WTC11 (cell line): ENCODE data around the gene NFKBIE. TPM values are rescaled to one million over a fixed set of nuclear protein-coding genes. Genes with fewer than 3 reads are reported as not detected.

Source experiments
- ATAC-seq: fragments of 200-7000 bp; cut with Tn5 transposase; 2 replicates; pipeline ENCODE4 v1.10.0; 2021; ENCODE audit warnings: mild to moderate bottlenecking, moderate library complexity
- CTCF ChIA-PET: fragments of 300-600 bp; sonication (Branson Sonifier 250); formaldehyde crosslinking; loops from one replicate; lab custom pipeline; 2021; ENCODE audit warnings: antibody characterized with exemption; lab: Charles Lee
- POLR2A ChIA-PET: fragments of 350-600 bp; sonication (Branson Sonifier 250); formaldehyde crosslinking; loops from one replicate; lab custom pipeline; 2021; ENCODE audit warnings: antibody characterized with exemption; lab: Charles Lee
- DNase-seq: peaks from one replicate; pipeline ENCODE4 v3.0.0; 2021; ENCODE audit warnings: low spot score
- H3K27ac Mint-ChIP-seq: 2 replicates; pipeline ENCODE4 v1.8.0; 2021; ENCODE audit warnings: mixed read lengths
- H3K27me3 Mint-ChIP-seq: 2 replicates; pipeline ENCODE4 v1.8.0; 2021; ENCODE audit warnings: low read depth, mild to moderate bottlenecking, moderate library complexity, mixed read lengths
- H3K36me3 Mint-ChIP-seq: 2 replicates; pipeline ENCODE4 v1.8.0; 2021; ENCODE audit warnings: mixed read lengths
- H3K4me1 Mint-ChIP-seq: 2 replicates; pipeline ENCODE4 v1.8.0; 2022; ENCODE audit warnings: mixed read lengths
- H3K4me3 Mint-ChIP-seq: 2 replicates; pipeline ENCODE4 v1.8.0; 2021; ENCODE audit warnings: mild to moderate bottlenecking, moderate library complexity, mixed read lengths
- H3K9me3 Mint-ChIP-seq: 2 replicates; pipeline ENCODE4 v1.8.0; 2021; ENCODE audit warnings: mixed read lengths
- CBFB ChIP-seq: sonication (generic); formaldehyde crosslinking; IDR thresholded peaks from 2 replicates; pipeline ENCODE4 v1.8.1; 2022; ENCODE audit warnings: mild to moderate bottlenecking, low read depth, missing genetic modification reagents
- CDX4 ChIP-seq: fragments of 250-450 bp; sonication (Bioruptor Pico); IDR thresholded peaks from 2 replicates; pipeline ENCODE4 v1.9.0; 2021; ENCODE audit warnings: moderate library complexity, mild to moderate bottlenecking, inconsistent platforms, borderline replicate concordance
- CREB1 ChIP-seq: sonication (generic); formaldehyde crosslinking; IDR thresholded peaks from 2 replicates; pipeline ENCODE4 v1.8.0; 2023; ENCODE audit warnings: mild to moderate bottlenecking, missing genetic modification reagents
- E2F5 ChIP-seq: sonication (generic); formaldehyde crosslinking; IDR thresholded peaks from 2 replicates; pipeline ENCODE4 v1.8.1; 2022; ENCODE audit warnings: mild to moderate bottlenecking, moderate library complexity, missing genetic modification reagents
- ELF4 ChIP-seq: sonication (generic); formaldehyde crosslinking; IDR thresholded peaks from 2 replicates; pipeline ENCODE4 v1.8.1; 2022; ENCODE audit warnings: low read depth, mild to moderate bottlenecking, moderate library complexity, missing genetic modification reagents
- FOXJ3 ChIP-seq: sonication (generic); formaldehyde crosslinking; IDR thresholded peaks from 2 replicates; pipeline ENCODE4 v1.9.0; 2021; ENCODE audit warnings: missing genetic modification reagents, mild to moderate bottlenecking, borderline replicate concordance
- HMGA2 ChIP-seq: fragments of 250-450 bp; sonication (Bioruptor Pico); IDR thresholded peaks from 2 replicates; pipeline ENCODE4 v1.4.0; 2021; ENCODE audit warnings: mild to moderate bottlenecking, moderate library complexity
- NFYB ChIP-seq: sonication (generic); formaldehyde crosslinking; conservative IDR thresholded peaks from 2 replicates; pipeline ENCODE4 v1.8.0; 2022; ENCODE audit warnings: low read depth, missing genetic modification reagents
- NR2C2 ChIP-seq: sonication (generic); formaldehyde crosslinking; IDR thresholded peaks from 2 replicates; pipeline ENCODE4 v1.8.0; 2022; ENCODE audit warnings: mild to moderate bottlenecking, missing genetic modification reagents
- SMAD4 ChIP-seq: sonication (generic); formaldehyde crosslinking; IDR thresholded peaks from 2 replicates; pipeline ENCODE4 v1.8.0; 2022; ENCODE audit warnings: mild to moderate bottlenecking, missing genetic modification reagents
- STAT6 ChIP-seq: sonication (generic); formaldehyde crosslinking; conservative IDR thresholded peaks from 2 replicates; pipeline ENCODE4 v1.8.1; 2023; ENCODE audit warnings: mild to moderate bottlenecking, low read depth, missing genetic modification reagents, moderate library complexity
- TEAD1 ChIP-seq: sonication (generic); formaldehyde crosslinking; IDR thresholded peaks from 2 replicates; pipeline ENCODE4 v1.8.0; 2022; ENCODE audit warnings: mild to moderate bottlenecking, missing genetic modification reagents
- TP53 ChIP-seq: sonication (generic); formaldehyde crosslinking; IDR thresholded peaks from 2 replicates; pipeline ENCODE4 v1.8.1; 2023; ENCODE audit warnings: mild to moderate bottlenecking, missing genetic modification reagents
- ZNF121 ChIP-seq: sonication (generic); formaldehyde crosslinking; IDR thresholded peaks from 2 replicates; pipeline ENCODE4 v1.8.0; 2023; ENCODE audit warnings: missing genetic modification reagents
- ZNF512 ChIP-seq: sonication (generic); formaldehyde crosslinking; IDR thresholded peaks from 2 replicates; pipeline ENCODE4 v1.8.1; 2022; ENCODE audit warnings: missing genetic modification reagents, borderline replicate concordance
- total RNA-seq: library from RNA; stranded (reverse); gene quantifications from 3 replicates; pipeline ENCODE4 v1.2.3, GENCODE V29; 2021
- TF ChIP-seq, protein P1 (sequence below): sonication (generic); formaldehyde crosslinking; IDR thresholded peaks from 2 replicates; pipeline ENCODE4 v1.8.0; 2023; ENCODE audit warnings: missing genetic modification reagents
- TF ChIP-seq, protein P2 (sequence below): sonication (generic); formaldehyde crosslinking; IDR thresholded peaks from 2 replicates; pipeline ENCODE4 v1.8.1; 2022; ENCODE audit warnings: low read depth, missing genetic modification reagents, borderline replicate concordance
- TF ChIP-seq, protein P3 (sequence below): fragments of 250-450 bp; sonication (Bioruptor Pico); IDR thresholded peaks from 2 replicates; pipeline ENCODE4 v2.1.2; 2022; ENCODE audit warnings: mild to moderate bottlenecking, moderate library complexity
- TF ChIP-seq, protein P4 (sequence below): sonication (generic); formaldehyde crosslinking; IDR thresholded peaks from 2 replicates; pipeline ENCODE4 v1.8.1; 2022; ENCODE audit warnings: low read depth, mild to moderate bottlenecking, moderate library complexity, missing genetic modification reagents, borderline replicate concordance

Gene NFKBIE
- total RNA-seq, 1 experiment from 2014 or later = 10.3 TPM

- TF ChIP-seq TP53 (CRISPR knock-in tag) (no peak), E2F5 (no peak), ZNF121 (no peak), NFYB (CRISPR knock-in tag) (no peak), FOXJ3 (no peak), STAT6 (CRISPR knock-in tag) (no peak), ELF4 (no peak), HMGA2 (CRISPR knock-in tag) (no peak), TEAD1 (CRISPR knock-in tag) (no peak), NR2C2 (CRISPR knock-in tag) (no peak), CDX4 (CRISPR knock-in tag) (no peak), SMAD4 (CRISPR knock-in tag) (no peak), CBFB (CRISPR knock-in tag) (no peak), CREB1 (CRISPR knock-in tag) (no peak), ZNF512 (CRISPR knock-in tag) (no peak)
- TF ChIP-seq, protein P1, sequence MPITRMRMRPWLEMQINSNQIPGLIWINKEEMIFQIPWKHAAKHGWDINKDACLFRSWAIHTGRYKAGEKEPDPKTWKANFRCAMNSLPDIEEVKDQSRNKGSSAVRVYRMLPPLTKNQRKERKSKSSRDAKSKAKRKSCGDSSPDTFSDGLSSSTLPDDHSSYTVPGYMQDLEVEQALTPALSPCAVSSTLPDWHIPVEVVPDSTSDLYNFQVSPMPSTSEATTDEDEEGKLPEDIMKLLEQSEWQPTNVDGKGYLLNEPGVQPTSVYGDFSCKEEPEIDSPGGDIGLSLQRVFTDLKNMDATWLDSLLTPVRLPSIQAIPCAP (CRISPR knock-in tag) = no peak
- TF ChIP-seq, protein P2, sequence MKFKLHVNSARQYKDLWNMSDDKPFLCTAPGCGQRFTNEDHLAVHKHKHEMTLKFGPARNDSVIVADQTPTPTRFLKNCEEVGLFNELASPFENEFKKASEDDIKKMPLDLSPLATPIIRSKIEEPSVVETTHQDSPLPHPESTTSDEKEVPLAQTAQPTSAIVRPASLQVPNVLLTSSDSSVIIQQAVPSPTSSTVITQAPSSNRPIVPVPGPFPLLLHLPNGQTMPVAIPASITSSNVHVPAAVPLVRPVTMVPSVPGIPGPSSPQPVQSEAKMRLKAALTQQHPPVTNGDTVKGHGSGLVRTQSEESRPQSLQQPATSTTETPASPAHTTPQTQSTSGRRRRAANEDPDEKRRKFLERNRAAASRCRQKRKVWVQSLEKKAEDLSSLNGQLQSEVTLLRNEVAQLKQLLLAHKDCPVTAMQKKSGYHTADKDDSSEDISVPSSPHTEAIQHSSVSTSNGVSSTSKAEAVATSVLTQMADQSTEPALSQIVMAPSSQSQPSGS (CRISPR knock-in tag) = no peak
- TF ChIP-seq, protein P3, sequence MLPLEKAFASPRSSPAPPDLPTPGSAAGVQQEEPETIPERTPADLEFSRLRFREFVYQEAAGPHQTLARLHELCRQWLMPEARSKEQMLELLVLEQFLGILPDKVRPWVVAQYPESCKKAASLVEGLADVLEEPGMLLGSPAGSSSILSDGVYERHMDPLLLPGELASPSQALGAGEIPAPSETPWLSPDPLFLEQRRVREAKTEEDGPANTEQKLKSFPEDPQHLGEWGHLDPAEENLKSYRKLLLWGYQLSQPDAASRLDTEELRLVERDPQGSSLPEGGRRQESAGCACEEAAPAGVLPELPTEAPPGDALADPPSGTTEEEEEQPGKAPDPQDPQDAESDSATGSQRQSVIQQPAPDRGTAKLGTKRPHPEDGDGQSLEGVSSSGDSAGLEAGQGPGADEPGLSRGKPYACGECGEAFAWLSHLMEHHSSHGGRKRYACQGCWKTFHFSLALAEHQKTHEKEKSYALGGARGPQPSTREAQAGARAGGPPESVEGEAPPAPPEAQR (CRISPR knock-in tag) = no peak
- TF ChIP-seq, protein P4, sequence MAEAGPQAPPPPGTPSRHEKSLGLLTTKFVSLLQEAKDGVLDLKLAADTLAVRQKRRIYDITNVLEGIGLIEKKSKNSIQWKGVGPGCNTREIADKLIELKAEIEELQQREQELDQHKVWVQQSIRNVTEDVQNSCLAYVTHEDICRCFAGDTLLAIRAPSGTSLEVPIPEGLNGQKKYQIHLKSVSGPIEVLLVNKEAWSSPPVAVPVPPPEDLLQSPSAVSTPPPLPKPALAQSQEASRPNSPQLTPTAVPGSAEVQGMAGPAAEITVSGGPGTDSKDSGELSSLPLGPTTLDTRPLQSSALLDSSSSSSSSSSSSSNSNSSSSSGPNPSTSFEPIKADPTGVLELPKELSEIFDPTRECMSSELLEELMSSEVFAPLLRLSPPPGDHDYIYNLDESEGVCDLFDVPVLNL (CRISPR knock-in tag) = no peak
- TF ChIP-seq, all 79 proteins: peak for 0
- peaks cover 22% of the 10 kb centered on the region for H3K4me1 Mint-ChIP-seq
- no peak overlapping the region for H3K27ac Mint-ChIP-seq
- POLR2A ChIA-PET = no interaction called here
- H3K4me3 Mint-ChIP-seq = no peak overlapping the region
- H3K27me3 Mint-ChIP-seq = peaks cover 5% of the 10 kb centered on the region; the same call in 1 of the 2 replicates
- no peak for DNase-seq
- no peak for ATAC-seq
- H3K36me3 Mint-ChIP-seq = no peaks in the 10 kb centered on the region
- CTCF ChIA-PET = interaction anchor here (0.6 kb wide), 1 partner anchor 827 kb away, joined by 4 read pairs; no protein-coding TSS in a partner anchor
- no peaks in the 10 kb centered on the region for H3K9me3 Mint-ChIP-seq
These were observed 54.1 kb downstream of the NFKBIE start for GRCh38 chr6:44211284-44211683.

Other genes with a start within 250 kb of the NFKBIE start
- 70.0 to 74.2 TPM (median 74.2 TPM) in 3 replicates for gene MRPL14, start 138.1 kb downstream of the NFKBIE start, total RNA-seq
- gene TMEM63B, start 138.0 kb downstream of the NFKBIE start, total RNA-seq = 72.8 to 75.2 TPM (median 74.0 TPM) in 3 replicates
- gene CAPN11, start 106.7 kb downstream of the NFKBIE start, total RNA-seq = 2.3 to 3.3 TPM (median 3.2 TPM) in 3 replicates
- gene MYMX, start 48.6 kb downstream of the NFKBIE start, total RNA-seq = 3.9 to 7.5 TPM (median 6.4 TPM) in 3 replicates
- gene SLC29A1, start 42.0 kb downstream of the NFKBIE start, total RNA-seq = 131 to 139 TPM (median 132 TPM) in 3 replicates
- 2,159 to 2,172 TPM (median 2,171 TPM) in 3 replicates for gene HSP90AB1, start 18.4 kb downstream of the NFKBIE start, total RNA-seq
- 28.9 to 36.7 TPM (median 30.8 TPM) in 3 replicates for gene SLC35B2, start 8.0 kb downstream of the NFKBIE start, total RNA-seq
- gene TMEM151B, start 4.9 kb upstream of the NFKBIE start, total RNA-seq = 5.5 to 5.6 TPM (median 5.5 TPM) in 3 replicates
- 26.8 to 29.7 TPM (median 28.9 TPM) in 3 replicates for gene AARS2, start 47.8 kb upstream of the NFKBIE start, total RNA-seq
- gene SPATS1, start 77.1 kb upstream of the NFKBIE start, total RNA-seq = not detected in 3 replicates
- gene CDC5L, start 122.2 kb upstream of the NFKBIE start, total RNA-seq = 23.5 to 24.6 TPM (median 24.0 TPM) in 3 replicates